SK-N-SH treated with all-trans-retinoic acid at 6 μM for 48 hours (cell line): ENCODE results near the gene ERN1.

Source experiments
- ATAC-seq: fragments of 200-7000 bp; cut with Tn5 transposase; 3 replicates; pipeline ENCODE4 v1.9.1; 2020; ENCODE audit warnings: mild to moderate bottlenecking, moderate library complexity
- ARNTL ChIP-seq: fragments of 450-650 bp; formaldehyde crosslinking; IDR thresholded peaks from 2 replicates; pipeline ENCODE4 v1.5.0; 2020; ENCODE audit warnings: low read depth, mild to moderate bottlenecking, moderate library complexity, borderline replicate concordance
- BACH2 ChIP-seq: fragments of 250-450 bp; sonication (Bioruptor Pico); IDR thresholded peaks from 2 replicates; pipeline ENCODE4 v1.9.0; 2021; ENCODE audit warnings: mild to moderate bottlenecking, borderline replicate concordance
- CREB5 ChIP-seq: fragments of 250-450 bp; sonication (Bioruptor Pico); IDR thresholded peaks from 2 replicates; pipeline ENCODE4 v1.5.1; 2020; ENCODE audit warnings: low read depth, mild to moderate bottlenecking, moderate library complexity
- CSDC2 ChIP-seq: fragments of 250-450 bp; sonication (Bioruptor Pico); IDR thresholded peaks from 2 replicates; pipeline ENCODE4 v1.5.0; 2020; ENCODE audit warnings: mild to moderate bottlenecking, moderate library complexity
- ESRRG ChIP-seq: fragments of 250-450 bp; sonication (Bioruptor Pico); IDR thresholded peaks from 2 replicates; pipeline ENCODE4 v1.6.1; 2021; ENCODE audit warnings: mild to moderate bottlenecking
- GLIS3 ChIP-seq: fragments of 250-450 bp; sonication (Bioruptor Pico); IDR thresholded peaks from 2 replicates; pipeline ENCODE4 v1.5.0; 2020; ENCODE audit warnings: mild to moderate bottlenecking, moderate library complexity
- OSR1 ChIP-seq: fragments of 250-450 bp; sonication (Bioruptor Pico); IDR thresholded peaks from 2 replicates; pipeline ENCODE4 v1.8.0; 2022; ENCODE audit warnings: moderate library complexity, mild to moderate bottlenecking, inconsistent platforms
- PPARA ChIP-seq: fragments of 250-450 bp; sonication (Bioruptor Pico); IDR thresholded peaks from 2 replicates; pipeline ENCODE4 v1.5.0; 2020; ENCODE audit warnings: mild to moderate bottlenecking, borderline replicate concordance
- RARB ChIP-seq: fragments of 250-450 bp; sonication (Bioruptor Pico); IDR thresholded peaks from 2 replicates; pipeline ENCODE4 v1.8.0; 2021; ENCODE audit warnings: mild to moderate bottlenecking, moderate library complexity
- SNAI2 ChIP-seq: fragments of 250-450 bp; sonication (Bioruptor Pico); IDR thresholded peaks from 2 replicates; pipeline ENCODE4 v1.5.0; 2020; ENCODE audit warnings: mild to moderate bottlenecking, moderate library complexity
- TCF4 ChIP-seq: fragments of 250-450 bp; sonication (Bioruptor Pico); IDR thresholded peaks from 2 replicates; pipeline ENCODE4 v1.8.0; 2021; ENCODE audit warnings: mild to moderate bottlenecking, moderate library complexity, borderline replicate concordance
- TOX ChIP-seq: fragments of 250-450 bp; sonication (Bioruptor Pico); IDR thresholded peaks from 2 replicates; pipeline ENCODE4 v1.8.0; 2021; ENCODE audit warnings: mild to moderate bottlenecking, moderate library complexity, borderline replicate concordance
- TSHZ2 ChIP-seq: fragments of 250-450 bp; sonication (Bioruptor Pico); IDR thresholded peaks from 2 replicates; pipeline ENCODE4 v1.5.0; 2020; ENCODE audit warnings: mild to moderate bottlenecking, moderate library complexity
- ZC3H10 ChIP-seq: fragments of 250-450 bp; sonication (Bioruptor Pico); IDR thresholded peaks from 2 replicates; pipeline ENCODE4 v1.5.1; 2021; ENCODE audit warnings: mild to moderate bottlenecking, moderate library complexity
- ZFP3 ChIP-seq: fragments of 250-450 bp; sonication (Bioruptor Pico); IDR thresholded peaks from 2 replicates; pipeline ENCODE4 v1.5.0; 2020; ENCODE audit warnings: mild to moderate bottlenecking, moderate library complexity
- ZNF565 ChIP-seq: fragments of 450-650 bp; formaldehyde crosslinking; conservative IDR thresholded peaks from 2 replicates; pipeline ENCODE4 v1.5.0; 2020; ENCODE audit warnings: low read depth, mild to moderate bottlenecking, moderate library complexity
- ZNF70 ChIP-seq: fragments of 450-650 bp; formaldehyde crosslinking; IDR thresholded peaks from 2 replicates; pipeline ENCODE4 v1.5.0; 2020; ENCODE audit warnings: mild to moderate bottlenecking, moderate library complexity
- ZNF8 ChIP-seq: fragments of 450-650 bp; formaldehyde crosslinking; IDR thresholded peaks from 2 replicates; pipeline ENCODE4 v1.5.0; 2020; ENCODE audit warnings: mild to moderate bottlenecking, moderate library complexity
- TF ChIP-seq, protein P1 (sequence below): fragments of 250-450 bp; sonication (Bioruptor Pico); IDR thresholded peaks from 2 replicates; pipeline ENCODE4 v1.5.1; 2021; ENCODE audit warnings: mild to moderate bottlenecking, moderate library complexity
- TF ChIP-seq, protein P2 (sequence below): fragments of 250-450 bp; sonication (Bioruptor Pico); IDR thresholded peaks from 2 replicates; pipeline ENCODE4 v1.8.0; 2020; ENCODE audit warnings: mild to moderate bottlenecking, moderate library complexity, borderline replicate concordance

The ERN1 gene

GRCh38 chr17:64092113-64092512 is 37.8 kb downstream of the ERN1 start:
- ATAC-seq: no peak
- no peak for TF ChIP-seq ZC3H10 (CRISPR knock-in tag)
- no peak for TF ChIP-seq RARB (CRISPR knock-in tag)
- no peak for TF ChIP-seq SNAI2 (CRISPR knock-in tag)
- no peak for TF ChIP-seq CSDC2 (CRISPR knock-in tag)
- TF ChIP-seq ZNF8 (CRISPR knock-in tag): no peak
- TF ChIP-seq CREB5 (CRISPR knock-in tag): no peak
- no peak for TF ChIP-seq ZNF565 (CRISPR knock-in tag)
- no peak for TF ChIP-seq TOX (CRISPR knock-in tag)
- TF ChIP-seq ZFP3 (CRISPR knock-in tag): no peak

DNA sequence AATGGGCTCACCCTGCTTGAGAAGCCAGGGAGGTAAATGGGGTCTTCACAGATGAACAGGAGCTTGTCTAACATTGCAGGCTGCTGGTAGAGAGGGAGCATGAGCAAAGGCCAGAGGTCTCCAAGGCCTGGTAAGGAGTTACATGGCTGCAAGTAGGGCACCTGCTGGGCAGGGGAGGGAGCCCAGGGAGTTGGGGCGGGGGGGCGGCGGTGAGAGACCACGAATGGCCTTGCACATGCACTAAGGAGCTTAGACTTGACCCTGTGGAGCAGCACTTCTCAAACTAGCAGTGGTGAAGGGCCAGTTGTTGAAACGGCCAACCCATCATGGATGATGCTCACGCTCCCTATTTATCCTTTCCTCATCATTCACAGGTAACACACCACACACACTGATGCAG is 38.4 kb downstream of the ERN1 start:
- ATAC-seq: no peak
- TF ChIP-seq BACH2 (CRISPR knock-in tag): no peak
- no peak for TF ChIP-seq TOX (CRISPR knock-in tag)
- TF ChIP-seq, protein P1, sequence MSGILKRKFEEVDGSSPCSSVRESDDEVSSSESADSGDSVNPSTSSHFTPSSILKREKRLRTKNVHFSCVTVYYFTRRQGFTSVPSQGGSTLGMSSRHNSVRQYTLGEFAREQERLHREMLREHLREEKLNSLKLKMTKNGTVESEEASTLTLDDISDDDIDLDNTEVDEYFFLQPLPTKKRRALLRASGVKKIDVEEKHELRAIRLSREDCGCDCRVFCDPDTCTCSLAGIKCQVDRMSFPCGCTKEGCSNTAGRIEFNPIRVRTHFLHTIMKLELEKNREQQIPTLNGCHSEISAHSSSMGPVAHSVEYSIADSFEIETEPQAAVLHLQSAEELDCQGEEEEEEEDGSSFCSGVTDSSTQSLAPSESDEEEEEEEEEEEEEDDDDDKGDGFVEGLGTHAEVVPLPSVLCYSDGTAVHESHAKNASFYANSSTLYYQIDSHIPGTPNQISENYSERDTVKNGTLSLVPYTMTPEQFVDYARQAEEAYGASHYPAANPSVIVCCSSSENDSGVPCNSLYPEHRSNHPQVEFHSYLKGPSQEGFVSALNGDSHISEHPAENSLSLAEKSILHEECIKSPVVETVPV (CRISPR knock-in tag): no peak
- TF ChIP-seq, protein P2, sequence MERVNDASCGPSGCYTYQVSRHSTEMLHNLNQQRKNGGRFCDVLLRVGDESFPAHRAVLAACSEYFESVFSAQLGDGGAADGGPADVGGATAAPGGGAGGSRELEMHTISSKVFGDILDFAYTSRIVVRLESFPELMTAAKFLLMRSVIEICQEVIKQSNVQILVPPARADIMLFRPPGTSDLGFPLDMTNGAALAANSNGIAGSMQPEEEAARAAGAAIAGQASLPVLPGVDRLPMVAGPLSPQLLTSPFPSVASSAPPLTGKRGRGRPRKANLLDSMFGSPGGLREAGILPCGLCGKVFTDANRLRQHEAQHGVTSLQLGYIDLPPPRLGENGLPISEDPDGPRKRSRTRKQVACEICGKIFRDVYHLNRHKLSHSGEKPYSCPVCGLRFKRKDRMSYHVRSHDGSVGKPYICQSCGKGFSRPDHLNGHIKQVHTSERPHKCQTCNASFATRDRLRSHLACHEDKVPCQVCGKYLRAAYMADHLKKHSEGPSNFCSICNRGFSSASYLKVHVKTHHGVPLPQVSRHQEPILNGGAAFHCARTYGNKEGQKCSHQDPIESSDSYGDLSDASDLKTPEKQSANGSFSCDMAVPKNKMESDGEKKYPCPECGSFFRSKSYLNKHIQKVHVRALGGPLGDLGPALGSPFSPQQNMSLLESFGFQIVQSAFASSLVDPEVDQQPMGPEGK: no peak
- TF ChIP-seq RARB (CRISPR knock-in tag): no peak
- no peak for TF ChIP-seq TCF4 (CRISPR knock-in tag)
- TF ChIP-seq ZC3H10 (CRISPR knock-in tag): no peak
- no peak for TF ChIP-seq CSDC2 (CRISPR knock-in tag)
- TF ChIP-seq TSHZ2 (CRISPR knock-in tag): no peak
- TF ChIP-seq ZNF70 (CRISPR knock-in tag): no peak
- TF ChIP-seq ESRRG: no peak
- TF ChIP-seq ZNF8 (CRISPR knock-in tag): no peak
- TF ChIP-seq ARNTL (CRISPR knock-in tag): no peak
- no peak for TF ChIP-seq OSR1 (CRISPR knock-in tag)
- TF ChIP-seq, all 23 proteins: peak for 0

DNA sequence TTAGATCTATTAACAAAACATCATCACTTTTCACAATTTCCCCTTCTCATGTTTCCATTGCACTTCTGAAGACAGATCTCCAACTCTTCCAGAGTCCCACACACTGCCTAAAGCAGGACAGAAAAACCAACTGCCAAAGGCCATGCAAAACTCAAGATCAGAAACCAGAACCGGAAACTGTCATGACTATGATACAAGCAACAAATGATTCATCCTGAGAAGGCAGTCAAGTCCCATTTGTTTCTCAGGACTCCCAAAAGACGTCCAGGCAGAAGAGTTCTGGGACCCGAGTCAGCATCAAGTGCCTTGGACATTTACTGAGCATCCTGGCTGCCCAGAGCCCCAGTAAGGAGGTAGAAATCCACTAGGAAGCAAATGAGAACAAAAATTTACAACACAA is 38.8 kb downstream of the ERN1 start:
- TF ChIP-seq ARNTL (CRISPR knock-in tag): no peak
- TF ChIP-seq GLIS3 (CRISPR knock-in tag): no peak
- TF ChIP-seq ZFP3 (CRISPR knock-in tag): no peak
- TF ChIP-seq PPARA (CRISPR knock-in tag): no peak
- TF ChIP-seq ESRRG: no peak

GRCh38 chr17:64090144-64090543 is 39.8 kb downstream of the ERN1 start:
- no peak for ATAC-seq
- no peak for TF ChIP-seq TOX (CRISPR knock-in tag)

More for the DNA sequence above, 38.8 kb downstream of the ERN1 start:
- ATAC-seq: no peak
